ENCODE data around the gene POLR2E.
A peak's percentile ranks its signal among the peaks of the same experiment; 100 is the strongest.

The POLR2E gene

DNA sequence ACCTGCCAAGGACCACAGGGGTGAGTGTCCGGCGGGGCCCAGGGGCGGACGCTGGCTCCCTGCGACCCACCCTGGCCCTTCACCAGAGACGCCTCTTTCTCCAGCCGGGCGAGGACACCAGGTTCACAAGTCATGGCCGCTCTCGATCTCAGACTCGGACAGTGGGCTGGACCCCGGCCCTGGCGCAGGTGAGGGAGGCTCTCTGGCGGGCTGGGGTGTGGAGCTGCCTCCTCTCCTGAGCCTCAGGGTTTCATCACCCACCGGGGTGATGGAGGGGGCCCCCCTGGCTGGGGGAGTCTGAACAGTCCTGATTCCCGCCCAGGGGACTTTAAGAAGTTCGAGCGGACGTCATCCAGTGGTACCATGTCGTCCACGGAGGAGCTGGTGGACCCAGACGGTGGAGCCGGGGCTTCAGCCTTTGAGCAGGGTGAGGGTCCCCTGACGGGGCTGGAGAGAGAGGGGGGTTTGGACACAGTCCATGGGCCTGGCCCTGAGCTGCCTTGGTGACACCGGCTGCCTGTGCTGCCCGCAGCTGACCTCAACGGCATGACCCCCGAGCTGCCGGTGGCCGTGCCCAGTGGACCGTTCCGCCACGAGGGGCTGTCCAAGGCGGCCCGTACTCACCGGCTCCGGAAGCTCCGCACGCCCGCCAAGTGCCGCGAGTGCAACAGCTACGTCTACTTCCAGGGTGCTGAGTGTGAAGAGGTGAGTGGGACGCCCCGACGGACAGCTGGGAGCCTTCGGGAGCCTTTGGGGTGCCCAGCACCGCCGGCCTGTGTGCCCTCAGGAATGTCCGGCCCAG is 14.6 kb downstream of the POLR2E start:
- no peak for DNase-seq (ENCODE audit: low spot score)

DNA sequence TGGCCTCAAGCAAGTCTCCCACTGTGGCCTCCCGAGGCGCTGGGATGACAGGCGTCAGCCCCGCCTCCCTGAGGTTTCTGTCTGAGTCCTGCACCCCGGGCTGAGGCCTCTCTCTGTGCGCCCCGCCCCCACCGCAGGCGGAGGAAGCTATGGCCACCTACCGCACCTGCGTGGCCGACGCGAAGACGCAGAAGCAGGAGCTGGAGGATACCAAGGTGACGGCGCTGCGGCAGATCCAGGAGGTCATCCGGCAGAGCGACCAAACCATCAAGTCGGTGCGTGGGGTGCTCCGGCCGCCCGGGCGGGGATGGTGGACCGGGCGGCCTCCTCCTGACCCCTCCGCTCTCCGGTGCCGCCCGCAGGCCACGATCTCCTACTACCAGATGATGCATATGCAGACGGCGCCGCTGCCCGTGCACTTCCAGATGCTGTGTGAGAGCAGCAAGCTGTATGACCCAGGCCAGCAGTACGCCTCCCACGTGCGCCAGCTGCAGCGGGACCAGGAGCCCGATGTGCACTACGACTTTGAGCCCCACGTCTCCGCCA is 15.5 kb downstream of the POLR2E start:
- DNase-seq (ENCODE audit: low spot score), result no peak

DNA sequence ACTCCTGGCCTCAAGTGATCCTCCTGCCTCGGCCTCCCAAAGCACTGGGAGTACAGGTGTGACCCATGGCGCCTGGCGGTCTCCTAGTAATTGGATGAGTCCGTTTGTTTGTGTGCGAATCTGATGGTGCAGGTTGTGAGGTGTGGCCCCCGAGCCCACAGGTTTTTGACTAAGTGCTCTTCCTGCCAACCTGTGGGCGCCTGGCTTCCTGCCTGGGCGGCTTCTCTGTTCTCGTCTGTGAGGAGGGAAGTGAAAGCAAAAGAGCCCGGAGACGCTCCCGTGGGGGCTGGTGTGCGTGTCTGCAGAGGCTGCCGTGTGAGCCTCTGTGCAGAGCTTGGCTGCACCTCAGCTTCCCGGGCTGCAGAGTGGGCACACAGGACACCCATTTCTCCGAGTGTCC is 18.2 kb downstream of the POLR2E start:
- no peak for DNase-seq (ENCODE audit: low spot score)

DNA sequence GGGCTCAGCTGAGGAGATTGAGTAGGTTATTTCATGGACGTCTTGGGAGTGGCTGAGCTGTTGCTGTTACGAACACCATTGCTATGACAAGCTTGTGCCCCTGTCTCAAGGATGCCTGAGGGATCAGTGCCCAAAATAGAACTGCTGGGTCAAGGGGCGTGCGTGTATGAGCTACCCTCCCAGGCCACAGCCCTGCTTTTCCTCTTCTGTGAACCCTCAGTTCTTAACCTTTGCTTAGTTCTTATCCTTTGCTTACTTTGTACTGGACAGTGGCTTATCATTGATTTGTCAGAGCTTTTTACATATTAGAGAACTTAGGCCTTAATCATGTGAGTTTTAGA is 19.2 kb downstream of the POLR2E start:
- DNase-seq (ENCODE audit: low spot score), result no peak

DNA sequence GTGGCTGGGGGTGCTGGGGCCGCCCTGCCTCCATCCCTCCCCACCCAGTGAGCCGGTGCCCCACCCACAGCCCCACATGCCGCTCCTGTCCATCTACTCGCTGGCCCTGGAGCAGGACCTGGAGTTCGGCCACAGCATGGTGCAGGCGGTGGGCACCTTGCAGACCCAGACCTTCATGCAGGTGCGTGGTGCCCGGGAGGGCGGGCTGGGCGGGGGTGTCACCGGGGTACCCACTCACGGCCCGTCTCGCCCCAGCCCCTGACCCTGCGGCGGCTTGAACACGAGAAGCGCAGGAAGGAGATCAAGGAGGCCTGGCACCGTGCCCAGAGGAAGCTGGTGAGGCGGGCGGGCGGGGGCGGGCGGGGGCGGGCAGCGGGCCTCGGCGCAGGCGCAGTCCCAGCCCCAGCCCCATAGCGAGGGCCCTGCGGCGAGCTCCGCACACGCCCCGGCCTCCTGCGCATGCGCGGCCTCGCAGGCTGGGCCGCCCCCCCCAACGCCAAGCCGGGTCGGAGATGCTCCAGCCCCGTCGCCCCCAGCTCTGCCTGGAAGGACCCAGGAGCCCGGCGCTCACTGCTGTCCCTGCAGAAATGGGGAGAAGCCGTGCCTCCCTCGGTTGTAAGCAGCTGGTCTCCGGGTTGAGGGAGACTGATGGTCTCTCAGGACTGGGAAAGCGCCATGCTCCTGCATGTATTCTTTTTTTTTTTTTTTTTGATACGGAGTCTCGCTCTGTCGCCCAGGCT is 20.5 kb downstream of the POLR2E start:
- peak; percentile 81 for DNase-seq (ENCODE audit: low spot score)

DNA sequence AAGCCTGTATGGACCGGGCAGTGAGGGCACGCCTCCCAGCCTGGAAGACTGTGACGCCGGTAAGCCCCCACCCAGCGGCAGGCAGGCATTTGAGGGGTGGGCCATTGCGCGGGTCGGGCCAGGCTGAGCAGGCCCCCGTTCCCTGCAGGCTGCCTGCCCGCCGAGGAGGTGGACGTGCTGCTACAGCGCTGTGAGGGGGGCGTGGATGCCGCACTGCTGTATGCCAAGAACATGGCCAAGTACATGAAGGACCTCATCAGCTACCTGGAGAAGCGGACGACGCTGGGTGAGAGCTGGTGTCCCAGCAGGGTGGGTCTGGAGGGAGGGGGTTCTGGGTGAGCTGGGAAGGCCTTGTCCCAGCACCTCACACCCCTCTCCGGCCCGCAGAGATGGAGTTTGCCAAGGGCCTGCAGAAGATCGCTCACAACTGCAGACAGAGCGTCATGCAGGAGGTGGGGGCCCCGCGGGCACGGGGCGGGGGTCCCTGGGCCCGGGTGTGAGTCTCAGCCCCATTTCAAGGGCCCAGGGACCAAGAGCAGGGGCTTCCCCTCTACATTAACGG is 21.1 kb downstream of the POLR2E start:
- no peak for DNase-seq (ENCODE audit: low spot score)

DNA sequence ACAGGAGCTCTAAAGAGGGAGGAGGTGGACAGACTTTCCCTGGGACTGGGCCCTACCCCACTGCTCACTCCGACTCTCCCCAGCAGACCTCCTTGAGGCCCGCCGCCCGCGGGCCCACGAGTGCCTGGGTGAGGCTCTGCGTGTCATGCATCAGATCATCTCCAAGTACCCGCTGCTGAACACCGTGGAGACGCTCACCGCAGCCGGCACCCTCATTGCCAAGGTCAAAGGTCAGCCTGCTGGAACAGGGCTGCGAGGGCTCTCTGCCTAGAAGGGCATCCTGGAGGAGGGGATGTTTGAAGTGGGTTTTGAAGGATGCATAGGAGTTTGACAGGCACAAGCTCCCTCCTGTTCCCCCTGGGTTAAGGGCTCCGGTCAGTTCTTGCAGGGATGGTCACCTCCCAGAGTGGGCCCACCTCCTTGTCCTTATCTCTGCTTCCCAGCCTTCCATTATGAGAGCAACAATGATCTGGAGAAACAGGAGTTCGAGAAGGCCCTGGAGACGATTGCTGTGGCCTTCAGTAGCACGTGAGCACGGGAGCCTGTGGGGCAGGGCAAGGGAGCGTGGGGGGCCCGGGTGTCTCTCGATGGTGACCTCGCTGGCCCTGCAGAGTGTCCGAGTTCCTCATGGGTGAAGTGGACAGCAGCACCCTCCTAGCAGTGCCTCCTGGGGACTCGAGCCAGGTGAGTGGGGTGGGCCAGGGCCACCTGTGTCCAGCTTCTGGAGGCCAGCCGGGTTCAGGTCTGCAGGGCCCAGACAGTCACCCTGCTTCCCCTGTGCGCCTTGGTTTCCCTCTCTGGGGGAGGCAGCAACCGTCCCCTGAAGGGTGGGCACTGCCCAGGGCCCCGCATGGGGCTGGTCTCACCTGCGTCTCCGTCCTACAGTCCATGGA is 21.9 kb downstream of the POLR2E start:
- DNase-seq (ENCODE audit: low spot score), result no peak

DNA sequence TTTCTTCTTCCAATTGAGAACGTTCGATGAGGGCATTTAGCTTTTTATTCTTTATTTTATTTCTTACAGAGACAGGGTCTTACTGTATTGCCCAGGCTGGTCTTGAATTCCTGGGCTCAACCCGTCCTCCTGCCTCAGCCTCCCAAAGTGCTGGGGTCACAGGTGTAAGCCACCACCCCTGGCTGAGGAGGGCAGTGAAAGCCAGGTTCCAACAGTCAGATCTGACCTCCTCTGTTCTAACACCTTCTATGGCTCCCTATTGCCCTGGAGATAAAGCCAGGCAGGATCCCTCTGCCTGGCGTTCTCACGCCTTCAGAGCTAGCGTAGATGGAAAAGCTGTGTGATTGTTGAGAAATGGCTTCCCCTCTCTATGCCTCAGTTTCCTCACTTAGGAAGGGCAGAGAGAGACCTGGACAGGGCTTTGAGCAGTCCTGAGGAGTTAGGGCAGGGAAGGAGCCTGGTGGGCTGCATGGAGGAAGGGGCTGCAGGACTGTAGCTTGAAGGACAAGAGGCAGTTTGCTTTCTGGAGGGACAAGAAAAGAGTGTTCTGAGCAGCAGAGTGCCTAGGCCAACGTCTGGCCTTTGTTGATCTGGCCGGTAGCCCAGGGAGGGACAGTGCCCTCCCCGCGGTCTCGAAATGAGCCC is 22.7 kb downstream of the POLR2E start:
- no peak for DNase-seq (ENCODE audit: low spot score)

DNA sequence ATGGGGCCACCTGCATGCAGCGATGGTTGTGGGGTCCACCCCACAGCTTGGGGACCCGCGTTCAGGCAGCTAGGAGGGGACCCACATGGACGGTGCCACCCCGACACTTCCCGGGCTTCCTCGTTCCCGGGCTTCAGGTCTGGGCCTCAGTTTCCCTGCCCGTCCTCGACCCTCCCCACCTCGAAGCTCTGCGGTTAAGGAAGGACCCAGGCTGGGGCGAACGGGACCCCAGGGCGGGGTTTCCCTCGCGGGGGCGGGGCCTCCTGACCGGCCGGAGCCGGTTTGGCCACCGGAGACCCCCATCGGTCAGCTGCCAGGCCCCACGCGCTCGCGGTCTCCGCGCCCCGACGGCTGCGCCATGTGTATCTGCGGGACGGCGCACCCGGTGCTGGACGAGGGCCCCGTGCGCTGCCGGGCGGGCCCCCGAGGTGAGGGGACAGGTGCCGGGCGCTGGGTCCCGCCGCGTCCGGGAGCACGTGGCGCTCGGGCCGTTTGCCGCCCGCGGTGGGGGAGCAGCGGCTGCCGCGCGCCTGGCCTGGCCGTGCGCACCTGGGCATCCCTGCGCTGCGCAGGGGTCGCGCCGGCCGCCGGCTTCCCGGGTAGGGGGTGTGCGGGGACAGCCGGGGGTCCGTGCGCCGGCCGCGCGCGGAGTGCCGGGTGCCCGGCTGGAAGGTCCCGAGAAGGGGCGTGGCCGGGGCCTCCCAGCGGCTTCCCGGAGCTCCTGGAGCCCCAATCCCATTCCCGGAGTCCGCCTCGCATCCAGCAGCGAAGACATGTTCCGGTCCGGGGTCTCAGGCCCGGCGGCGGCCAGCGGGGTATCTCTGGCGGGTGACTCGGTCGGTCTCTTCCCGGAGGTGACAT is 24.0 kb downstream of the POLR2E start:
- DNase-seq (ENCODE audit: low spot score), result no peak

DNA sequence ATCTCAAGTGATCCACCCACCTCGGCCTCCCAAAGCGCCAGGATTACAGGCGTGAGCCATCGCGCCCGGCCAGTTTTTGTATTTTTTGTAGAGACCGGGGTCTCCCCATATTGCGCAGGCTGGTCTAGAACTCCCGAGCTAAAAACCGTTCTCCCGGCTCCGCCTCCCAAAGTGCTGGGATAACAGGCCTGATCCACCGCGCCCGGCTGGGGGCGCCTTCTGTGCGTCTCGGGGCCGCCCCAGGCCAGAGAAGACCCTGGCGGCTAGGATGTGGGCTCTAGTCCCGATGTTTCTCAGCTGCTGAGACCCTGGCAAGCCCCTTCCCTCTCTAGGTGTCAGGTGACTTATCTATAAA is 24.6 kb downstream of the POLR2E start:
- no peak for DNase-seq (ENCODE audit: low spot score)

DNA sequence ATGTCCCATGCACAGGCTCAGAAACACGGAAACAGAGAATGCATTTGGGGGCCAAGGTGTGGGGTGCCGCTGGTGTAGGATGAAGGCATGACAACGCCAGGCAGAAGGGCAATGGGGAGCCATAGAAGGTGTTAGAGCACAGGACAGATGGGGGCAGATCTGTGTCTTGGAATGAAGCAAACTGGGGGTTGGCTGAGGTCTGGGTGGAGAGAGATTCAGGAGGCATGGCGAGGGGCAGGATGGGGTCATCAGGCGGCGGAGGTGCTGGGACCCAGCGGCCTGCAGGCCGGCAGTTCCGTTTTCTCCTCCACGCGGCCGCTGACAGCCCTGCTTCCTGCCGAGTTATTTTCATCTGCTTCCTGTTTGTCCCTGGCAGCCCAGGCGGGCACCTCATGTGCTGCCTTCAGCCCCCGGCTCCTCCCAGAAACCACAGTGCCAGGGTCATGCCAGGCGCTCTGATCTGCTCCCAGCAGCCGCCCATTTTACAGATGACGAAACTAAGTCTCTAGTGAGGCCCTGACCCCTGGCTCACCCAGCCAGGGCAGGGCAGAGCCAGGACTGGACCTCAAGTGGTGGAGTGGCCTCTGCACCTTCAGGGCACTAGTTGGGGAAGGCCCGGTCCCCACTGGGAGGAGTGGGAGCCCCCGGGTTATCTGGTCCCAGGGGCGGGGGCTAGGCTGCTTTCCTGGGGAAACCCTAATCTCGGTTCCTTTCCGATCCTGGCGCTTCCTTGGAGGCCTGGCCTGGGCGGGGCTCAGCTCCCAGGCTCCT is 26.0 kb downstream of the POLR2E start:
- DNase-seq (ENCODE audit: low spot score), result peak; percentile 69

DNA sequence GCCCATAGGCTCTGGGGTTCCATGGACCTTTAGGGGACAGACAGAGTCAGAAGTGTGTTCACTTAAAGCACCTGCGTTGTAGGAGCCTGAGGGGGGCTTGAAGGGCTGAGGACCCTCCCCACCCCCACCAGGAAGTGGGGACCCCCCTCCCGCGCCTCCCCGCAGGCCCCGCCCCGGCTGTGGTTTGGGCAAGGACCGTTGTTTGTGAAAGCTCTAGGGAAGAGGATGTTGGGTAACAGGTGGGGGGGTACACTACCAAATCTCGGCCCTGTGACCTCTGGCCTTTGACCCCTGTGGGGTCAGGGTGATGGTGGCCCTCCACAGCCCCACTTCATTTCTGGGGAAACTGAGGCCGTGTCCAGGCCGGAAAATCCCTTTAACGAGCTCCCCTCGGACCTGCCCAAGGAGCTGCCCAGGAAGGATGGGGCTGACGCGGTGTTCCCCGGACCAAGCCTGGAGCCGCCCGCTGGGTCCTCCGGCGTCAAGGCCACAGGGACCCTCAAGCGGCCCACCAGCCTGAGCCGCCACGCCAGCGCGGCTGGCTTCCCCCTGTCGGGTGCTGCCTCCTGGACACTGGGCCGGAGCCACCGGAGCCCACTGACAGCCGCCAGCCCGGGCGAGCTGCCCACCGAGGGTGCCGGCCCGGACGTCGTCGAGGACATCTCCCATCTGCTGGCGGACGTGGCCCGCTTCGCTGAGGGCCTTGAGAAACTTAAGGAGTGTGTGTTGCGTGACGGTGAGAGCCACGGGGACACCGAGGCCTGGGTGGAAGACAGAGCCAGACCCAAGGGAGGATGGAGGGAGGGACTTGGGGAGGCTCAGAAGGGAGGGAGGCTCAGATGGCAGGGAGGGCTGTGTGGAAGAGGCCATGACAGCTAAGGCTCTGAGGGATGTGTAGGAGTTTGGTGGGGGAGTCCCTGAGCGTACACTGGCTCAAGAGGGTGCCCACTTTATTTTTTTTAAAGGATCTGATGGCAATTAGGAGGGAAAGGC is 26.9 kb downstream of the POLR2E start:
- DNase-seq (ENCODE audit: low spot score), result no peak

DNA sequence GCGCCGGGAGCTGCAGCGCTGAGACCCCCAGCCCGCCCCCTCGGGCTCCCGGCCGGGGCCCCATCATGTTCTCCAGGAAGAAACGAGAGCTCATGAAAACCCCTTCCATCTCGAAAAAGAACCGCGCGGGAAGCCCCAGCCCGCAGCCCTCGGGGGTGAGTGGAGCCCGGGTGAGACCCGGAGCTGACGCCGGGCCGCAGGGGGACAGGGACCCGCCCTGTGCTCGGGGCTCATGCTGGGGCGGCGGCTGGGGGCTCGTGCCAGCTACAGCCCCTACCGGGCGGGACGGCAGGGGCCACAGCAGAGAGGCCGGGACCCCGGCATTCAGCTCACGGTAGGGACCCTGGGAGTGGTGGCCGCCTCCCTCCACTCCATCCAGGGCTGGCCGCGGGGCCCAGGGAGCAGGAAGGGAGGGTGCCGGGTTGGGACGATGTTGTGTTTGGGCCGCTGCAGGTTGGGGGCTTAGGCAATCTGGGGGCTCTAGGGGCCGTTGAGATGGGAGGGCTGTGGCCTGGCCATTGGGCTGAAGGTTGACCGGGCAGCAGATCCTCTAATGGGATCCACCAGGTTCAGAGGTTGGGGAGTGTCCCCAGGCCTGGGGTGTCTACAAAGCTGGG is 27.7 kb downstream of the POLR2E start:
- DNase-seq (ENCODE audit: low spot score), result no peak

DNA sequence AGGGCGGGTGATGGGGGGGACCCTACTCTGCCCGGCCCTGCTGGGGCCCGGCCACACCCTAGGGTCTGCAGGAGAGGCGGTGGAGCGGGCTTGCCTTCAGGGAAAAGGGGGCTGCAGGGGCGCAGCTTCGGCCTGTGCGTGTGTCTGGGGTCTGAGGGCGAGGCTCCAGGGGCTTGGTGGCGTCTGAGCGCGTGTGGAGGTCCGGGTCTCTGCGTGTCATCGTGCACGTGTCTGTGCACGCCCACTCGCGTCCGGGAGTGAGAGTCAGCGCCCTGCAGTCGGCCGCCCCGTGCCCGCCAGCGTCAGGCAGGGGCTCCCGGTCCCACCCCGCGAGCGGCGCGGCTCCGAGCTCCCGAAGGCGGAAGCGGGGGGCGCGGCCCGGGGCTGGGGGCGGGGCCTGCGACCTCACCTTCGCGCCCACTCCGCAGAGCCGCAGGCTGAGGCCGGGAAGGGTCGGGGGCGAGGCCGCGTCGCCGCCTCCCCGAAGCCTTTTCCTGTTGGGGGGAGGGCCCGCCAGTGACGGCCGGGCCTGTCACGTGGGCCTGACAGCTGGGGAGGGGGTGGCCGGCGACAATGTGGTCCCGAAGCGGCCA is 28.3 kb downstream of the POLR2E start, which contains the start of gene ARHGAP45:
Gene ARHGAP45 (plus strand): TSS at position 420 of the 593 bp plus-strand sequence. CDS start 239 bp downstream, outside the sequence.
- peak; percentile 40 for DNase-seq (ENCODE audit: low spot score)

DNA sequence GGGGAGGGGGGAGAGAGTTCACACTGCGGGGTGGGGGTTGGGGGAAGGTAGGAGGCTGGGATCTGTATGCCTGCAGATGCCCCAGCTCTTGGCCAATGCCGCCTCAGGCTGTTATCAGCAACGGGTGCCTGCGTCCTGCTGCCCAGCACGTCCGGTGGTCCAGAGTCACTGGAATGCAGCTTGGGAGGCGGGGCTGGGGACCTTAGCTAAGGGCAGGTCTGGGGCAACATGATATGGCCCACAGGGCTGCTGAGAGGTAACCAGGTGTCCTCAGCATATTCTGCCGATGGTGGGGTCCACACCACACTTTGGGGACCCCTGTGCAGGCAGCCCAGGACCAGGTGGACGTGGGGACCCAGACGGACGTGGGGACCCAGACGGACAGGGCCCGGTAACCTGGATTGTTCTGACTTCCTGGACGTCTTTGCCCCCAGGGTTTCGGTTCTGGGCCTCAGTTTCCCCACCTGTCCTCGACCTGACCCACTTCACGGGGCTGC is 28.9 kb downstream of the POLR2E start:
- no peak for DNase-seq (ENCODE audit: low spot score)

DNA sequence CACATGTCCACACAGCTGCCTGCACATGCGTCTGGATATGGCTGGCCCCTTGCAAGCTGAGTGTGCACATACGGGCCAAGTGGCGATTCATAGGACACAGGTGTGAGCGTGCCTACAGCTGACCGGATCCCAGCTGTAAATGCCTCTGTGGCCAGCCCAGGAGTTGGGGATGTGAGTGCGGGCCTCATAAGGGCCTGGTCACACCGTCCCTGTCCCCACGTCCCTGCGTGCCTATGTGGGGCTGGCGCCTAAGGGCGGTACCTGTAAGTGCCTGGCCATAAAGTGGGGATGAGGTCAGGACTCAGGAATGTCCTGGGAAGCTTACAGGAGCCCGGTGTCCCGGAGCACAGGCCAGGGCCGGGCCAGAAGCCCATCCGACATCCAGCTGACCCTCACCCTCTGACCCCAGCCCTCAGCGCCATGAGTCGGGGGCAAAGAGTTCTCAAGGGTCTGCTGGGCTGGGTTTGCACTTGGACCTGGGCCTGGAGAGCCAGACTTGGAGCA is 29.5 kb downstream of the POLR2E start:
- no peak for DNase-seq (ENCODE audit: low spot score)
